ENCODE measurements around the gene FOXL3.

GRCh38 chr7:332020-332517 is 42.1 kb downstream of the FOXL3 start:
- TF ChIP-seq EZH2 (IDR thresholded peaks at IDR 0.05; ENCODE audit: borderline replicate concordance, low read length) (no peak), CTCF (conservative IDR thresholded peaks at IDR 0.05 in 1 of 2, IDR thresholded peaks at IDR 0.05 in 1 of 2; ENCODE audit: extremely low read depth in 1 of 2, insufficient read depth in 1 of 2, low read depth in 1 of 2, low read length in 2 of 2) (no peak)

Measured in mammary epithelial cell (primary cell).